Measurements from ENCODE around the gene NFIX.
"Not testable (repeated sequence)": the region's sequence is repeated elsewhere in the genome, so short reads cannot be mapped to it uniquely, and the experiment has no call there.

NFIX gene

DNA sequence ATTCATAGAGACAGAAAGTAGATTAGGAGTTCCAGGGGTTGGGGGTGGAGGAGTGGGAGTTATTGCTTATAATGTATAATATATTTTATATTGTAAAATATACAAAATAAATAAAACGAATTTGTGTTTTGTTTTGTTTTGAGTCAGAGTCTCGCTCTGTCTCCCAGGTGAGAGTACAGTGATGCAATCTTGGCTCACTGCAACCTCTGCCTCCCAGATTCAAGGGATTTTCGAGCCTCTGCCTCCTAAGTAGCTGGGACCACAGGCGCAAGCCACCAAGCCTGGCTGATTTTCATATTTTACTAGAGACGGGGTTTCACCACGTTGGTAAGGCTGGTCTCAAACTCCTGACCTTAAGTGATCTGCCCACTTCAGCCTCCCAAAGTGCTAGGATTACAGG, 35.8 kb upstream of the NFIX start:
- DNase-seq: no peak

DNA sequence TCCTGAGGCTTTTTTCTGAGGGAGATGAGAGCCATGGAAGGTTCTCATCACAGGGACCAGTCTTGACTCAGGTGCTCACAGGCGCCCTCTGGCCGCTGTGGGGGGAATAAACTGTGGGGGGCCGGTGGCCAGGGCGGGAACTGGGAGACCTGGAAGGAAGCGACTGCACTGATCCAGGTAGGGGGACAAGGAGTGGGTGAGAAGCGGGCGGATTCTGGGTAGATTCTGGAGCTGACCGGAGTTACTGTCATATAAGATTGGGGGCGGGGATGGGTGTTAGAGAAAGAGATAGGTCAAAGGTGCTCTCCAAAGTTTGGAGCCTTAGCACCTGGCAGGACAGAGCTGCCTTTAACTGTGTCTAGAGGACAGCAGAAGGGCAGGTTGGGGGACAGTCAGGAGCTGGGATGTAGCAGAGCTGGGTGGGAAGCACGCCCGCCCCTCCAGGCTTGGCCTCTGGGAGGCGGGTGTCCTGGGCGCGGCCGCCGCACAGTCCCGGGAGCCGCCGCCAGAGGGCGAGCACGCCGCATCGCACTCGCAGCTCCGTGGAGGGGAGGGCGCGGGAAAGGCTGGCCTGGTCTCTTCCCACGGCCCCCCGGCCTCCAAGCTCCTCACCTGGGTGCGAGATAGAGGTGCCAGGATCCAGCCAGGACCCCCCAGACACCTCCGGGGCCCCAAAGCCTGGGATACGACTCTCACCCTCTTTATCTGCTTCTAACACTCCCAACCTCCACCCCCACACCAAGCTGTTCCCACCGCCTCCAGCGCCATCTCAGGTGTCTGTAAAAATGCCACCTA, 30.1 kb upstream of the NFIX start:
- peak; percentile 70 for DNase-seq

GRCh38 chr19:12965812-12966135, 29.5 kb upstream of the NFIX start:
- DNase-seq: no peak

DNA sequence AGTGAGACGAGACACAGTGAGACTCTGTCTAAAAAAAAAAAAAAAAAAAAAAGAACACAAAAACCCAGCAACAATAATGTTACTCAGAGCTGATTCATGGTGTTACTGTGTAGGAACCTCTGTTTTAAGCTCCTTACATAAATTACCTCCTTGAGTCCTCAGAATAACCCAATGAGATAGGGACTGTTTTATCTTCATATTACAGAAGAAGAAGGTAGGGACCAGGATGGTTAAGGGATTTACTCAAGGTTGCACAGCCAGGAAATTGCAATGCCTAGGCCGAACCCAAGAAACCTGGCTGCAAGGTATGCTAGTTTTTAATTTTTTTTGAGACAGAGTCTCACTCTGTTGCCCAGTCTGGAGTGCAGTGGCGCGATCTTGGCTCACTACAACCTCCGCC, 27.4 kb upstream of the NFIX start:
- DNase-seq: no peak

GRCh38 chr19:12969292-12969988, 25.8 kb upstream of the NFIX start, which contains the start of gene DAND5:
TSS of gene DAND5 (plus strand) at chr19:12969576. CDS start at chr19:12969661, 85 bp downstream.
- DNase-seq: no peak

DNA sequence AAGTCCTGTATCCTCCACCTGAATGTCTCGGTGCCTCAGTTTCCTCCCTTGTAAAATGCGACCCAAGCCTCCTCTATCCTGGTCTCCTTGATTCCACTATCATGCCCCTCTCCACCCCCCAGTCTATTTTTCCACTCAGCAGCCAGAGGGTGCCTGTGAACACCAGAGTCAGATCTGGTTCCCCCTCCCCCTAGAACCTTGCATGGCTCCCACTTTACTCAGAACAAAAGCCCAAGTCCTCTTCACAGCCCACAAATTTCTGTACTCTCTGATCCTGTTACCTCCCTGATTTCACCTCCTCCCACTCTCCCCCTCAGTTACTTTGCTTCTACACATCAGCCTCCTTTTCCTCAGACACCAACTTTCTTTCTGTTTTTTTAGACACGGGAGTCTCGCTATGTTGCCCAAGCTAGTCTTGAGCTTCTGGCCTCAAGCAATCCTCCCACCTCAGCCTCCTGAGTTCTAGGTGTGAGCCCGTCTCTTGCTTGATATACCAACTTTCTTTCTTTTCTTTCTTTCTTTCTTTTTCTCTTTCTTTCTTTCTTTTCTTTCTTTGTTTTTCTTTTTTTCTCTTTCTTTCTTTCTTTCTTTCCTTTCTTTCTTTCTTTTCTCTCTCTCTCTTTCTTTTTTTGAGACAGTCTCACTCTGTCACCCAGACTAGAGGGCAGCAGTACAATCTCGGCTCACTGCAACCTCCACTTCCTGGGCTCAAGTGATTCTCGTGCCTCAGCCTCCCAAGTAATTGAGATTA, 25.0 kb upstream of the NFIX start:
- DNase-seq: no peak

DNA sequence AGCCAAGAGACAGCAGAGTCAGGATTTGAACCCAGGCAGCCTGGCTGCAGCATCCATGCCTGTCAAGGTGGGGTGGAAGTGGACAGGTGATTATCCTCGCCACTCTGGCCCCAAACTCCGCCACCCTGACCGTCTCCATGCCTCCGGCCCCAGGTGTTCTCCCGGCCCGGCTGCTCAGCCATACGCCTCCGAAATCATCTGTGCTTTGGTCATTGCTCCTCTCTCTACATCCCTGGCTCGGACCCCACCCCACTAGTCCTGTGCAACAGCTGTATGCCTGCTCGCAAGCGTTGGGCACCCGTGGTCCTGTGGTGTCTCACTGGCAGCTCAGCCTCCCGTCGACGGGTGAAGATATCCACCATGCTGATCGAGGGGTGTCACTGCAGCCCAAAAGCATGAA, 22.0 kb upstream of the NFIX start:
- DNase-seq: no peak

- peak; percentile 84 for DNase-seq
Measured at GRCh38 chr19:12974301-12975220, 20.7 kb upstream of the NFIX start.

DNA sequence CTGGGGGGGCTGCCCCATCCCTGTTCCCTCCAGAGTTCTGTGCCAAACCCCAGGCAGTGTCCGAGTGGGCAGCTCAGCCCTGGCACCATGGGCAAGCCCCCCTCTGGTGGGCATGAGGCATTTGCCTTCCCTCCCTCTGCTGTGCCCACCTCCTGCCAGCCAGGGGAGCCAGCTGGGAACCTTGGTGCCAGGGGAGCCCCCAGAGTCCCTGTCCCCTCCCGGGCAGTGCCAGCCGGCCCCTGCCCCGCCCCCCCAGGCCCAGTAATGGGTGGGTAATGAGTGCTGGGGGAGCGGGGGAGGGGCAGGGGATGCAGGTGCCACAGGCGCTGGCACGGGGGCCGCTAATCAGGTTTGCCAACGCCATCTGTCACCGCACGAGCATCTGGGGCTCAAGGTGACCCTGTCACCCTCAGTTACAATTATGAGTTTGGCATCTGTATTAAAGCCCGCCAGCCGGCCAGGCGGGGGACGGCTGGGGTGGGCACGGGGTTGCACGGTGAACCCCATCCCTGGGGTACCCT, 20.0 kb upstream of the NFIX start:
- peak; percentile 88 for DNase-seq

DNA sequence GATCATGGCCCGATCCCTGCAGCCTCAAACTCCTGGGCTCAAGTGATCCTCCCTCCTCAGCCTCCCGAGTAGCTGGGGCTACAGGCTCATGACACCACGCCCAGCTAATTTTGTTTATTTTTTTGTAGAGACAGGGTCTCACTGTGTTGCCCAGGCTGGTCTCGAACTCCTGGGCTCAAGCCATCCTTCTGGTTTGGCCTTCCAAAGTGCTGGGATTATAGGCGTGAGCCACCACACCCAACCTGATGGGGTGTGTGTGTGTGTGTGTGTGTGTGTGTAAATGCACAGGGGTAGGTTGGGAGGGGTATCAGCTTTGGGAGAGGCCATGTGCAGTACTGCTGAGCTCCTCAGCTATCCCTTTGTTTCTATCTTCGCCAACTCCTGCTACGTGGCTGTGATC, 19.2 kb upstream of the NFIX start:
- DNase-seq: not testable (repeated sequence)

GRCh38 chr19:12979974-12980373, 15.3 kb upstream of the NFIX start:
- no peak for DNase-seq

- no peak for DNase-seq
Measured at GRCh38 chr19:12982648-12983047, 12.6 kb upstream of the NFIX start.

DNA sequence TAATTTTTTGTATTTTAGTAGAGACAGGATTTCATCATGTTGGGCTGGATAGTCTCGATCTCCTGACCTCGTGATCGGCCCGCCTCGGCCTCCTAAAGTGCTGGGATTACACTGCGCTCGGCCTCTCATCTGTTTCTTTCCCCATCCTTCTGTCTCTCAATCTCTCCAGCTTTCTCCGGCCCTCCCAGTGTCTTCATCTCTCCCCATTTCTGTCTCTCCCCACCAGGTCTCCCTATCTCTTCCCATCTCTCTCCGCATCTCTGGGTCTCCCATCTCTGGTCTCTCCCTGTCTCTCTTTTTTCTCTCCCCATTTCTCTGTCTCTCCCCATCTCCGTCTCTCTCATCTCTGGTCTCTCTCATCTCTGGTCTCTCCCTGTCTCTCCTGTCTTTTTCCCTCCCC, 12.2 kb upstream of the NFIX start:
- DNase-seq: no peak

DNA sequence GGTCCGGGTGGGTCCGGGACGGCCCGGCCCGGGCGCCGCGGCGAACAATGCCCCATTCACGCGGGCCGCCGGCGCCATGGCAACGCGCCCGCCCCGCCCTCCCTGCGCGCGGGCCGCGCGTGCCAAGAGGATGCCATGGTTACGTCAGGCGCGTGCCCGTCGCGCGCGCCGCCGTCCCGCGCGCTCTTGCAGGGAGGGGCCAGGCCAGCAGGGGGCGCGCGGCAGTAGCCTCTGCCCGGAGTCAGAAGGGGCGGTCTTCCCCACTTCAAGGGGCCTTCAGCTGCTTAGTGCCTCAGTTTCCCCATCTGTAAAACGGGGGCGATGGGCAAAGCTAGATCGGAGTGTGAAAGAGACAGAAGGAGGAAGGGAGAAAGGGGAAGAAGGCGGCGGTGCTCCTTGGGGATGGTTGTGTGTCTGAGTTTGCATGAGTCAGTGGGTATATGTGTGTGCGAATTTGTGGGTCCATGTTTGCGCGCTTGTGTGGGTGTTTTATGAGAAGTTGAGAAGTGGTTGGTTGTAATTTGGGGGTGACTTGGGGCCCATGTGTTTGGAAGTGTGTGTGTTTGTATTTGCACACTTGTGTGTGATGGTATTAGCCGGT, 11.6 kb upstream of the NFIX start:
- peak; percentile 73 for DNase-seq

DNA sequence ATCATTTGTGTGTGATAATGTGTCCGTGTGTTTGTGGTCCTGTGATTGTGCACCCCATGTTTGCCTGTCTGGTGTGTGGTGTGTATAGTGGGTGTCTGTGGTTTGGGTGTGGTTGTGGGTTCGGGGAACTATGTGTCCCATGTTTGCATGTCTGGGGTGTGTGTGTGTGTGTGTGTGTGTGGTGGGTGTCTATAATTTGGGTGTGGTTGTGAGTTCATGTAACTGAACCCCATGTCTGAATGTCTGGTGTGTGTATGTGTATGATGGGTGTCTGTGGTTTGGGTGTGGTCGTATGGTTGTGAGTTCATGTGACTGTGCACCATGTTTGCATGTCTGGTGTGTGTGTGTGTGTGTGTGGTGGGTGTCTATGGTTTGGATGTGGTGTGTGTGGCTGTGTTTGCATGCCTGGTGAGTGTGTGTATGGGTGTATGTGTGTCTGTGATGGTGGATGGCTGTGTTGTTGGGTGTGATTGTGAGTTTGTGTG, 11.1 kb upstream of the NFIX start:
- DNase-seq: no peak

- DNase-seq: peak; percentile 26
Measured at GRCh38 chr19:12984683-12985048, 10.6 kb upstream of the NFIX start.

GRCh38 chr19:12985049-12985776, 10.1 kb upstream of the NFIX start:
- no peak for DNase-seq

DNA sequence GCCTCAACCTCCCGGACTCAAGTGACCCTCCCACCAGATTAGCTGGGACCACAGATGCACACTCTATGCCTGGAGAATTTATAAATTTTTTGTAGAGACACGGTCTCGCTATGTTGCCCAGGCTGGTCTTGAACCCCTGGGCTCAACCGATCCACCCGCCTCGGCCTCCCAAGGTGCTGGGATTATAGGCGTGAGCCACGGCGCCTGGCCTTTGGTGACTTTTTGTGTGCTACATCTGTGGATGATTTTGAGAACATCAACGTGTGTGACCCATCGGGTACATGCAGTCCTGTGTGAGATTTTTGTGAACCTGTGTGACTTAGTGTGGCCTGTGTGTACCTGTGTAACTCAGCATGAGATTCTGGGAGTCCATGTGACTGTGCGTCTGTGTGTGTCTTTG, 8.5 kb upstream of the NFIX start:
- DNase-seq: no peak

DNA sequence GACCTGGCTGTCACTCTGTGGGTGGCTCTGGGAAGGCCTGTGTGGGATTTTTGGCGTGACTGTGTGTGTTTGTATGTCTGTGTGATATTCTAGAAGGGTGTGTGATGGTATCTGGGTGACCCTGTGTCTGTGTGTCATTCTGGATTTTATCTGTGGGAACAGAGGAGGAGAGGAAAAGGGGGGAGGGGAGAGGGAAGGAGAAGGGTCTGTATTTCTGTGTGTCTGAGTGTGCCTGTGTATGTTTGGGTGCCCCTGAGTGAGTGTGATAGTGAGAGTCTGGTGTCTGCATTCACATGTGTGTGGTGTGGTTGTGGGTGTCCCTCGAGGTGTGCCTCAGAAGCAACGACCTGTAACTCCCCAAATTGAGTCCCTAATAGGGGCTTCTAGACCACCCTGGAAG, 8.1 kb upstream of the NFIX start:
- DNase-seq: no peak

- no peak for DNase-seq
Measured at GRCh38 chr19:12987781-12988180, 7.5 kb upstream of the NFIX start.

- no peak for DNase-seq
Measured at GRCh38 chr19:12990431-12990830, 4.8 kb upstream of the NFIX start.

All from NCI-H2171 (cell line).